SK-N-SH (cell line): ENCODE measurements around the gene IDH2.

Source experiments
- ELF1 ChIP-seq: IDR thresholded peaks from 2 replicates; pipeline ENCODE4 v1.4.0; 2012
- EP300 ChIP-seq, 2 experiments: IDR thresholded peaks; 2 replicates each; pipeline versions ENCODE4 v1.4.0 to v1.6.1; 2012; ENCODE audit warnings: borderline replicate concordance in 1 of 2, low read depth in 1 of 2, low read length in 1 of 2
- EZH2phosphoT487 ChIP-seq: fragments of 200-600 bp; sonication (generic); IDR thresholded peaks from 2 replicates; pipeline ENCODE4 v1.6.1; 2017; ENCODE audit warnings: low read depth, mixed run types, mild to moderate bottlenecking, antibody characterized with exemption, moderate library complexity, borderline replicate concordance
- NRF1 ChIP-seq: IDR thresholded peaks from 2 replicates; pipeline ENCODE4 v1.6.1; 2012; ENCODE audit warnings: low read depth, mild to moderate bottlenecking, low read length
- POLR2AphosphoS5 ChIP-seq: IDR thresholded peaks from 2 replicates; pipeline ENCODE4 v1.6.1; 2012; ENCODE audit warnings: low read depth, low read length
- RAD21 ChIP-seq: IDR thresholded peaks from 2 replicates; pipeline ENCODE4 v1.6.1; 2012; ENCODE audit warnings: mild to moderate bottlenecking, low read length
- YY1 ChIP-seq: IDR thresholded peaks from 2 replicates; pipeline ENCODE4 v1.4.0; 2012; ENCODE audit warnings: low read depth, mild to moderate bottlenecking
- TF ChIP-seq, protein P1 (sequence below): fragments of 200-600 bp; sonication (generic); IDR thresholded peaks from 2 replicates; pipeline ENCODE4 v1.6.1; 2017; ENCODE audit warnings: antibody characterized with exemption, mild to moderate bottlenecking, moderate library complexity
- TF ChIP-seq, protein P2 (sequence below): IDR thresholded peaks from 2 replicates; pipeline ENCODE4 v1.4.0; 2012; ENCODE audit warnings: low read depth

DNA sequence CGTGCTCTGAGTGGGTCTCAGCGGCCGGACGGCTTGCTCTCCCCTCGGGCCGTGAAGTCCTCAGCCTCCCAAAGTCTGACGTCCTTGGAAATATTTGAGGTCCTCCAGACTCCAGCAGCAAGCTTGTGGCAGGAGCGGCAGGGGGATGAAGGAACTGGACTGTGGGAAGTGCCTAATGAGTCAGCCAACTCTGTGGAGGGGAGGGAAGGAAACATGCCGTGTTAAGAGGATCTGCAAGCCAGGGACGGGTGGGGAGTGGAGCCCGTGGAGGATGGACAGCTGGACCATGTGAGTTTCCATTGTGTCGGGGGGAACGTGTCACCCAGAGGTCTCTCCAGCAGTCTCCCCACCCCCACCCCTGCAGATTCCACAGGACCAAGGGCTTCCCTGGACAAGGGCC lies 39.4 kb upstream of the IDH2 start:
- TF ChIP-seq, protein P1, sequence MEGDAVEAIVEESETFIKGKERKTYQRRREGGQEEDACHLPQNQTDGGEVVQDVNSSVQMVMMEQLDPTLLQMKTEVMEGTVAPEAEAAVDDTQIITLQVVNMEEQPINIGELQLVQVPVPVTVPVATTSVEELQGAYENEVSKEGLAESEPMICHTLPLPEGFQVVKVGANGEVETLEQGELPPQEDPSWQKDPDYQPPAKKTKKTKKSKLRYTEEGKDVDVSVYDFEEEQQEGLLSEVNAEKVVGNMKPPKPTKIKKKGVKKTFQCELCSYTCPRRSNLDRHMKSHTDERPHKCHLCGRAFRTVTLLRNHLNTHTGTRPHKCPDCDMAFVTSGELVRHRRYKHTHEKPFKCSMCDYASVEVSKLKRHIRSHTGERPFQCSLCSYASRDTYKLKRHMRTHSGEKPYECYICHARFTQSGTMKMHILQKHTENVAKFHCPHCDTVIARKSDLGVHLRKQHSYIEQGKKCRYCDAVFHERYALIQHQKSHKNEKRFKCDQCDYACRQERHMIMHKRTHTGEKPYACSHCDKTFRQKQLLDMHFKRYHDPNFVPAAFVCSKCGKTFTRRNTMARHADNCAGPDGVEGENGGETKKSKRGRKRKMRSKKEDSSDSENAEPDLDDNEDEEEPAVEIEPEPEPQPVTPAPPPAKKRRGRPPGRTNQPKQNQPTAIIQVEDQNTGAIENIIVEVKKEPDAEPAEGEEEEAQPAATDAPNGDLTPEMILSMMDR, result no peak
- TF ChIP-seq POLR2AphosphoS5 (no peak), YY1 (no peak), NRF1 (no peak), EZH2phosphoT487 (no peak), ELF1 (no peak), RAD21 (no peak), EP300 (IDR thresholded peaks at IDR 0.05; ENCODE audit: borderline replicate concordance in 1 of 2, low read depth in 1 of 2, low read length in 1 of 2) (no peak)
- TF ChIP-seq, protein P2, sequence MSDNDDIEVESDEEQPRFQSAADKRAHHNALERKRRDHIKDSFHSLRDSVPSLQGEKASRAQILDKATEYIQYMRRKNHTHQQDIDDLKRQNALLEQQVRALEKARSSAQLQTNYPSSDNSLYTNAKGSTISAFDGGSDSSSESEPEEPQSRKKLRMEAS, result no peak
